ENCODE results near the gene SNRNP200.

The SNRNP200 gene

GRCh38 chr2:96317584-96317997, 12.2 kb upstream of the SNRNP200 start (continued):
- no peak for TF ChIP-seq PPARA (CRISPR knock-in tag; IDR thresholded peaks at IDR 0.05; ENCODE audit: borderline replicate concordance)
- TF ChIP-seq RARB (CRISPR knock-in tag; IDR thresholded peaks at IDR 0.05) = no peak
- no peak for TF ChIP-seq TSHZ2 (CRISPR knock-in tag; IDR thresholded peaks at IDR 0.05)
- no peak for TF ChIP-seq ARNTL (CRISPR knock-in tag; IDR thresholded peaks at IDR 0.05; ENCODE audit: borderline replicate concordance, low read depth)
- no peak for TF ChIP-seq ZFP3 (CRISPR knock-in tag; IDR thresholded peaks at IDR 0.05)
- no peak for TF ChIP-seq CREB5 (CRISPR knock-in tag; IDR thresholded peaks at IDR 0.05; ENCODE audit: low read depth)
- TF ChIP-seq ZFP30 (CRISPR knock-in tag; IDR thresholded peaks at IDR 0.05) = no peak

- TF ChIP-seq TSHZ2 (CRISPR knock-in tag; IDR thresholded peaks at IDR 0.05) (no peak), CREB5 (CRISPR knock-in tag; IDR thresholded peaks at IDR 0.05; ENCODE audit: low read depth) (no peak), ZNF565 (CRISPR knock-in tag; conservative IDR thresholded peaks at IDR 0.05; ENCODE audit: low read depth) (no peak), ZC3H10 (CRISPR knock-in tag; IDR thresholded peaks at IDR 0.05) (no peak), PATZ1 (CRISPR knock-in tag; IDR thresholded peaks at IDR 0.05; ENCODE audit: borderline replicate concordance) (no peak), ZNF70 (CRISPR knock-in tag; IDR thresholded peaks at IDR 0.05) (no peak), TCF4 (CRISPR knock-in tag; IDR thresholded peaks at IDR 0.05; ENCODE audit: borderline replicate concordance) (no peak), OSR1 (CRISPR knock-in tag; IDR thresholded peaks at IDR 0.05) (no peak), CSRNP3 (CRISPR knock-in tag; IDR thresholded peaks at IDR 0.05) (no peak), BACH2 (CRISPR knock-in tag; IDR thresholded peaks at IDR 0.05; ENCODE audit: borderline replicate concordance) (no peak), TOX (CRISPR knock-in tag; IDR thresholded peaks at IDR 0.05; ENCODE audit: borderline replicate concordance) (no peak), CSDC2 (CRISPR knock-in tag; IDR thresholded peaks at IDR 0.05) (no peak), ARNTL (CRISPR knock-in tag; IDR thresholded peaks at IDR 0.05; ENCODE audit: borderline replicate concordance, low read depth) (no peak)
- TF ChIP-seq, protein P1, sequence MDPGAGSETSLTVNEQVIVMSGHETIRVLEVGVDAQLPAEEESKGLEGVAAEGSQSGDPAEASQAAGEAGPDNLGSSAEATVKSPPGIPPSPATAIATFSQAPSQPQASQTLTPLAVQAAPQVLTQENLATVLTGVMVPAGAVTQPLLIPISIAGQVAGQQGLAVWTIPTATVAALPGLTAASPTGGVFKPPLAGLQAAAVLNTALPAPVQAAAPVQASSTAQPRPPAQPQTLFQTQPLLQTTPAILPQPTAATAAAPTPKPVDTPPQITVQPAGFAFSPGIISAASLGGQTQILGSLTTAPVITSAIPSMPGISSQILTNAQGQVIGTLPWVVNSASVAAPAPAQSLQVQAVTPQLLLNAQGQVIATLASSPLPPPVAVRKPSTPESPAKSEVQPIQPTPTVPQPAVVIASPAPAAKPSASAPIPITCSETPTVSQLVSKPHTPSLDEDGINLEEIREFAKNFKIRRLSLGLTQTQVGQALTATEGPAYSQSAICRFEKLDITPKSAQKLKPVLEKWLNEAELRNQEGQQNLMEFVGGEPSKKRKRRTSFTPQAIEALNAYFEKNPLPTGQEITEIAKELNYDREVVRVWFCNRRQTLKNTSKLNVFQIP (CRISPR knock-in tag; IDR thresholded peaks at IDR 0.05; ENCODE audit: borderline replicate concordance, low read depth) = no peak
- ATAC-seq = no peak
Observed at GRCh38 chr2:96316999-96317398, 11.7 kb upstream of the SNRNP200 start.

Measured in SK-N-SH treated with all-trans-retinoic acid at 6 μM for 48 hours (cell line).